Measurements from ENCODE around the gene PBX4. TPM values are rescaled to one million over a fixed set of nuclear protein-coding genes. Genes with fewer than 3 reads are reported as not detected.

The PBX4 gene
- total and polyA plus RNA-seq, 2 experiments from 2014 or later: 2.6 to 4.1 TPM

GRCh38 chr19:19647037-19647835, 28.7 kb upstream of the PBX4 start:
- no peak overlapping the region for H3K27ac Mint-ChIP-seq
- Histone ChIP-seq H3K4me3 (no peak overlapping the region), H3K36me3 (ENCODE audit: insufficient read depth) (peaks cover 10% of the 10 kb centered on the region)

More at GRCh38 chr19:19647037-19647835, 28.7 kb upstream of the PBX4 start:
- no peak overlapping the region for H3K4me3 Mint-ChIP-seq
- Histone ChIP-seq H3K79me2 (replicated peaks; ENCODE audit: insufficient read depth) (no peaks in the 10 kb centered on the region), H3K4me2 (no peak overlapping the region), H3K27ac (ENCODE audit: low read depth) (no peak overlapping the region), H3K27me3 (ENCODE audit: insufficient read depth) (no peaks in the 10 kb centered on the region), H3K9me2 (ENCODE audit: insufficient read depth) (no peaks in the 10 kb centered on the region), H3F3A (replicated peaks; ENCODE audit: low read depth) (peaks cover 14% of the 10 kb centered on the region), H3K4me1 (ENCODE audit: insufficient read depth) (peaks cover 4% of the 10 kb centered on the region), H2AFZ (no peak overlapping the region), H4K20me1 (replicated peaks; ENCODE audit: insufficient read depth) (no peaks in the 10 kb centered on the region; the same call in 1 of the 2 replicates)
- peaks cover 60% of the 10 kb centered on the region for H3K36me3 Mint-ChIP-seq (ENCODE audit: low read depth)
- DNase-seq (ENCODE audit: low spot score) (no peak), ATAC-seq (no peak)
- TF ChIP-seq CREB1 (CRISPR knock-in tag; IDR thresholded peaks at IDR 0.05; ENCODE audit: low read depth): no peak
- TF ChIP-seq REST (IDR thresholded peaks at IDR 0.05; ENCODE audit: unreplicated experiment): no peak
- TF ChIP-seq ZNF462 (CRISPR knock-in tag; IDR thresholded peaks at IDR 0.05): no peak
- no peak for TF ChIP-seq STAT1 (IDR thresholded peaks at IDR 0.05; ENCODE audit: unreplicated experiment)
- TF ChIP-seq ZNF114 (CRISPR knock-in tag; IDR thresholded peaks at IDR 0.05): no peak
- no peak for TF ChIP-seq ZNF331 (CRISPR knock-in tag; IDR thresholded peaks at IDR 0.05; ENCODE audit: low read depth)
- TF ChIP-seq EZH2phosphoT487 (IDR thresholded peaks at IDR 0.05; ENCODE audit: unreplicated experiment): no peak
- TF ChIP-seq JUNB (IDR thresholded peaks at IDR 0.05; ENCODE audit: unreplicated experiment): no peak
- peaks cover 23% of the 10 kb centered on the region for H3K27me3 Mint-ChIP-seq (ENCODE audit: insufficient read depth, low read depth, poor library complexity)
- peaks cover 5% of the 10 kb centered on the region; the same call in 2 of the 3 replicates for H3K4me1 Mint-ChIP-seq
- no peaks in the 10 kb centered on the region; the same call in 2 of the 3 replicates for H3K9me3 Mint-ChIP-seq

Measured in GM23338 (cell line).